HG02642 (cell line): Measurements from ENCODE around the gene SAP30BP.

Source experiments
- ATAC-seq: cut with Tn5 transposase; IDR thresholded peaks from one replicate; pipeline ENCODE4 v1.9.1; 2021; ENCODE audit warnings: mild to moderate bottlenecking; ENCODE audit not compliant: unreplicated experiment, poor library complexity

The SAP30BP gene

DNA sequence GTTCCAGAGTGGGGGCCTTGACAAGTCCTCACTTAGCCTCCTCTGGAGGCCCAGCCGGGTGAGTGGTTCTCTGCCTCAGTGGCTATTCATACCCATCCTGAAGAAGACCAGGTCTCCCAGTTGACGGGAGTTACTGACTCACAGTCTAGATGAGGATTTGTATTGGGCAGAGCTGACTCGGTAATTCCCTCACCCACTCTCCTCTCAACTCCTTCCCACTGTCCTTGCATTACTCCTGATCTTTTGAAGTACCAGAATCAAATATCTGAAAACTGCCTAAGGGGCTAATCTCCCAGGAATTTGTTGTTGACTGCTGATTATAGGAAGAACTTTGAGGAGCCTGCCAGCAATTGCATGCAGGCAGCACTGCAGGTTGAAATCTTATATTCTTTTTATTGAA, 14.2 kb downstream of the SAP30BP start:
- no peak for ATAC-seq

- ATAC-seq: no peak
Measured at GRCh38 chr17:75683583-75683982, 16.4 kb downstream of the SAP30BP start.

DNA sequence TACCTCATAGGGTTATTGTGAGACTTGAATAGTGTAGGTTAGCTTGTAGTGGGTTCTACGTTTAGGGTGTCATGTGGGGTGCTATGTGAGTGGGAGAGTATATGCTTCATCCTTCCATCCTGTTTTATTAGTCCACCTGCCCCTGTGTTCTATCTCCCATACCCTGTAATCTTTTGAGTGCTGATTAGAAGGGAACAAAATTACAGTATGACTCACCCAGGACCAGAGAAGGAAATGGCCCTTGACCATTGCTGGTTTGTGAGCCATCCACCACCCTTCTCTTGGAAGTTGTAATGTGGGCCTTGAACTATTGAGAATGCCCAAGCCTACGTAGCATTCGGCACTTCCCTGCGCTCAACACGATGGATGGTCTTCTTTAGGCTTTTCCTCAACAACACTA, 17.1 kb downstream of the SAP30BP start:
- no peak for ATAC-seq

DNA sequence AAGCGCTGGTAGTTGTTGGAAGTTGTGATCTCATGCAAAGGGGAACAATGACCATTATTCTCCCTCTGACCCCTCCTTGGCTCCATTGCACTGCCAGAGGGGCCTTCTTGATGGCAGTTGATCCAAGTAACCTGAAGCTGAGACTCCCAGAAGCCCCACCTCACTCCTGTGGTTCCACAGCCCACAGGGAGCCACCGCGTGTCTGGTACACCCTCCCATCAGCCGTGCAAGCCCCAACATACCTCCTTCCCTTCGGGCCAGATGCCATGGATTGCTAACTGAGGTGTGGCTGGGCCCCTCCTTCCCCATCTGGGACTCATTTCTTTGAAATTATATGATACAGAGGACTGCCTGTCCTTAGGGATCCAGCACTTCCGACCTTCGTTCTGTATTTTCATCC, 17.8 kb downstream of the SAP30BP start:
- no peak for ATAC-seq

GRCh38 chr17:75685499-75685898, 18.4 kb downstream of the SAP30BP start:
- ATAC-seq: no peak

GRCh38 chr17:75688209-75688825, 21.2 kb downstream of the SAP30BP start:
- no peak for ATAC-seq

DNA sequence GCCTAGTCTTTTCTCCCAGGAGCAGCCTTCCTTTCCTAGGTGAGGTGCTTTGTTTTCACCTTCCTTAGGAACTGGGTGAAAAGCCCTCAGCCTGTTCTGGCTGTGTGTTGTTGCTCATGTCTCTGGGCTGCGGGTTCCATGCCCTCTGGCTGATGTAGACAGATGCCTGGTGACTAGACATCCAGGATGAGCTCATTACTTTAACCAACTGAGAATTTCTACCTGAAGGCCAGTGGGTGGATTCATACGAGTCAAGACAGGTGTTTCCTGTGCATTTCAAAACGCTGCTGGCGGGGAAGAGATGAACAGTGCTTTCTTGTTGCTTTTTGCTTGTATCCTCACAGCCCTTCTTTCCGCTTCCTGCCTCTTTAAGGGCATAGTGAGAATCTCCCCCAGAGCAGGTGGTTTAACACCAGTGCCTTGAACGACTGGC, 22.3 kb downstream of the SAP30BP start:
- no peak for ATAC-seq

DNA sequence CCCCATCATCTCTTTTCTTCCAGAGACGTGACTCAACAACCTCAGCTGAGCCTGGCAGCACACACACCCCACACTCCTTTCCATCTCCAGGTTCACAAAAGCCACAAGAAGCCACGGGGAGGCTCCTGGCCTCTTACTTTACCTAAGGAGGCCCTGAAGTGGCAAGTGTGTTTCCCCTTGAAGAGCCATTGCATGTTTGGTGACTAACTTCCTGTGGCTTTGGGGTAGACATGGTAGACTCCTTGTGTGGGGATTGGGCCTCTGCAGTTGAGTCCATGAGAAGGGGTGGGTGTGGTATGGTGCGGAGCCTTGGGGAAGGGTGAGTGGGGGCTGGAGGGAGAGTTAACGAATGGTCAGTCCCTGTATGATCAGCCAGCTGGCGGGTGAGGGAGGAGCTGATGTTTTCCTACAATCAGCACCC, 24.2 kb downstream of the SAP30BP start:
- no peak for ATAC-seq

- no peak for ATAC-seq
Measured at GRCh38 chr17:75691801-75692626, 24.9 kb downstream of the SAP30BP start.

DNA sequence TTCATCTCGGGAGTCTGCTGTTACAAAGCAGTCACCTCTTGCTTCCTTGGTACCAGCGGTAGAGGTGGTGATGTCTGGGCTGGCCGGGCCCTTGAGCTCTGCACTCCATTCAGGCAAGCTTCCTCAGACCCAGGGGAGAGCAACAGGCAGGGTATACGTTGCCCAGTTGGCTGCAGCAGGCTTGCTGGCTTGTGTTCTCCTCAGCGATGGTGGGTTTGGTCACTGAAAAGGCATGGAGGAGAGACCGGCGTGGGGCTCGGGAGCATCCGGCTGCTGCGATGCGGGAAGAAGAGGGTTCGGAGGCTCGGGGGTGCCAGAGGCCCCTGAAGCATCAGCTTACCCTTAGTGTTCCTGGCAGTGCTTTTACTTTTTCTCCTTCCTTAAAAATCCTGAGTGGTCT, 25.8 kb downstream of the SAP30BP start:
- ATAC-seq: no peak

- no peak for ATAC-seq
Measured at GRCh38 chr17:75693500-75694481, 26.7 kb downstream of the SAP30BP start.

DNA sequence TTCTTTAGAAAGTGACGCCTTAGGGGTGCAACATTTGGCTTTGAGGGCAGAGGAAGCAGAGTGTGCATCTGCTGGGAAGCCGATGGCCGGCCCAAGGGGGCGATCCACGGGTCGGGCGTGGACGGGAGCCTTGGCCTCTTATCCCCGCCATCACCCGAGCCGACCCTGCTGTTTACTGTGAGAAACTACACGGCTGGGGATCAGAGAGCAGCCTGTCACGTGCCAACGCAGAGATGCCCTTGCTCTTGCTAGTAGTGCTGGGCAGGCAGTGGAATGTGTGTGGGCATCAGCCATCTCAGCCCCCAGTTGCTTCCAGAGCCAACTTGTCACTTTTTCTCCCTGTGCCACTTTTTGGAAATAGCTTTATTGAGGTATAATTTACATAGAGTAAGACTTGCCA, 27.4 kb downstream of the SAP30BP start:
- no peak for ATAC-seq

DNA sequence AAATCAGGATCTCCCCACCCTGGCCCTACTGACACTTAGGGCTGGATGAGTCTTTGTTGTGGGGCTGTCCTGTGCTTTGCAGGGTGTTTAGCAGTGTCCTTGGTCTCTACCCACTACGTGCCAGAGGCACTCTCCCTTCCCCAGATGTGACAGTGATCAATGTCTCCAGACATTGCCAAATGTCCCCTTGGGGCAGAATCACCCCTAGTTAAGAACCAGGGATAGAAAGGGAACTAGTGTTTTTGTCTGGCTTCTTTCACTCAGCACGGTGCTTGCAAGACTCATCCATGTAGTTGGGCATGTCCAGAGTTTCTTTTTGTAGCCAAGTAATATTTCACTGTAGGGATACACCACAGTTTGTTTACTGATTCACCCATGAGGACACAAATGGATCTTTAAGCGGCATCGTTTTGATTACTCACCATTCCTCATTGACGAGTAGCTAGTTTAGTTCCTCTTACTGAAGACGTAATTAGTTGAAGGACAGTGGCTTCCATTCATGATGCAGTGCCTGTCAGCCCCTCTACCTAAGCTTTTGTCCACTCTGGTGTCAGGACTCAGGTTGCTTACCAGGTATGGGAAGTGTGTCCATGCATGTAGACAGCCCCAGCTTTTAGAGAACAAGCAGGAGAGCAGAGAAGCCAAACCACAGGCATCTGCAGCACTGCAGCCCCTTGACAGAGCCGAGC, 28.1 kb downstream of the SAP30BP start:
- ATAC-seq: no peak

DNA sequence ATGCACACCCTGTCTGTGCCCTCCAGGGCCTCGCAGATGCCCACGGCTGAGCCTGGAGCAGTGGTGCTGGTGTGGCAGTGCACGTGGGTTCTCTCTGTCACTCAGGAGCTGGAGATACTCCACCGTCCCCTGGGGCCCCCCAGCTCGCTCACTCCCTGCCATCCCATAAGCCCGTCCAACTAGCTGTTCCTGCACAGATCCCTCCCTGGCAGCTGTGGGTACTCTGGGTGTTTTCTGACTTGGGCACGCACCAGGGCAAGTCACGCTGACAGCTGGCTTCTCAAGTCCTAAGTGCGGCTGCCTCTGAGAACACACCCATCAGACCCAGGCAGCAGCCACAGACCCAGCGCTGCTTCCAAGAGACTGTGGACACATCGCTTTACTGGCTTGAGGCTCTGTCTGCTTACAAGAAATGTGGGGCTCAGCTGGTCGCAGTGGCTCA, 28.7 kb downstream of the SAP30BP start:
- ATAC-seq: no peak

GRCh38 chr17:75697651-75698291, 30.6 kb downstream of the SAP30BP start:
- ATAC-seq: no peak

DNA sequence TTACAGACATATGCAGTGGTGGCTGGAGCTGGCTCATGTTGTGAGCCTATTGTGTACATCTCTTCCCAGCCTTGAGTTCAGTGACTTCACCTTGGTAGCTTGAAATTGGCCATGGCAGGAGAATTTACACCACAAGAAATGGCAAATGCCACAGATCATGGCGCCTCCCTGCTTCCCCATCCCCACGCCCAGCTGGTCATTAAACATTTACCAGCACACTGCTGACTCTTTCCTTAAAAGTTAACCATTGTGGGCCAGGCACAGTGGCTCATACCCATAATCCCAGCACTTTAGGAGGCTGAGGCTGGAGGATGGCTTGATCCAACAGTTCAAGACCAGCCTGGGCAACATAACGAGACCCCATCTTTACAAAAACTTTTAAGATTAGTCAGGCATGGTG, 31.5 kb downstream of the SAP30BP start:
- no peak for ATAC-seq

- ATAC-seq: no peak
Measured at GRCh38 chr17:75701288-75701687, 34.1 kb downstream of the SAP30BP start.

GRCh38 chr17:75703191-75703590, 36.1 kb downstream of the SAP30BP start:
- no peak for ATAC-seq

DNA sequence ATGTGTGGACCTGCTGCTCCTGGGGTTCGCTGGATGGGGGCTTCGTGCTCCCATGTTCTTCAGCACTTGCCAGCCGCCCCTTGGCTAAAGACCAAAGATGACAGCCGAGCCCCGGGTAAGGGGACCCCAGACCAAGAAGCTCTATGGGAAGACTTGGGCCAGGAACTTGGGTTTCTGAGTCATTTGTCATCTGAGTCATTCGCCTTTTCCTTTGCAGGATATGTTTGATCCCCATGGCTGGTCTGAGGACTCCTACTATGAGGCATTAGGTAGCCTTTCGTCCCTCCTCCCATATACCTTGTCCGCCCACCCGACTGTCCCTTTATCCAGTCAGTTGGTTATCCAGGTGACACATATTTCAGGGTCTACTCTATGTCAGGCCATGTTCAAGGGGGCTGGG, 36.5 kb downstream of the SAP30BP start:
- ATAC-seq: no peak
